GM21619 (cell line): Measurements from ENCODE around the gene GJA3.

Source experiments
- ATAC-seq: cut with Tn5 transposase; IDR thresholded peaks from one replicate; pipeline ENCODE4 v1.9.1; 2021; ENCODE audit not compliant: unreplicated experiment

GJA3 gene

GRCh38 chr13:20099319-20099718 lies 61.5 kb downstream of the GJA3 start:
- no peak for ATAC-seq

- no peak for ATAC-seq
Measured at GRCh38 chr13:20093951-20094350, 66.9 kb downstream of the GJA3 start.

DNA sequence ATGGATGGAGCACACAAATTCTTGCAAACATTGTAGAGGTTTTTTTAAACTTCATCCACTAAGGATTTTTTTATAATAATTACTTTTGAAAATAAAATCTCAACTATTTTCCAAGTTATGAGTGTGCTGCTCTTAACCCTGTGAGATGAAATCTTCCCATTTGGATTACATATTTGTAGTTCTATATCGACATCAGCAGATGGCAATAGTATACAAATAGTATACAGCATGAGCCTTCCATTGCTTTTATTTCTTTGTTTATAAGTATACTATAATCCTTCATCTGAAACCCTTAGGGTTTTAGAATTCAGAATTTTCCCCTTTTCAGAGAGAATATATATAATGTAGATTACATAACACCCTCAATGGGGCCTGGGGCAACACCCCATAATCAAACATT lies 70.5 kb downstream of the GJA3 start:
- ATAC-seq, result no peak
